GM12801 (cell line): ENCODE results near the gene FREM3.

Experiments
- CTCF ChIP-seq: IDR thresholded peaks from one replicate; pipeline ENCODE4 v1.5.1; 2011; ENCODE audit warnings: control low read depth; ENCODE audit not compliant: insufficient read length; ENCODE audit errors: extremely low read depth

FREM3 gene

DNA sequence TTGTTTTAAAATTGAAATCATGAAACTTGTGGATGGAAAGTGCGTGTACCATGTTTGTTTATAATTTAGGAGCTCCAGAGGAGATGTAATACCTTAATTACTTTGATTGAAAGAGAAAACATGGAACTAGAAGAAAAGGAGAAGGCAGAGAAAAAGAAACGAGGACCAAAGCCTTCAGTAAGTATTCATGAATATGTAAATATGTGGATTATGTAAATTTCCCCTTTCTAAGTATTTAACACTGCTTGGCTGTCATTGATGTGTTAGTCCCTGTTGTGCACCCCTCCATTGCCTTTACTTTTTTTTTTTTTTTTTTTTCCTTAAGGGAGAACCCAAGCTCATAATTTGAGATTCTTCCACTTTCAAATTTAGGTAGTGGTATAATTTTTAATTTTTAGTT, 150.5 kb downstream of the FREM3 start:
- TF ChIP-seq CTCF = no peak

GRCh38 chr4:143539670-143540023, 160.8 kb downstream of the FREM3 start:
- TF ChIP-seq CTCF = no peak

- TF ChIP-seq CTCF = no peak
Observed at GRCh38 chr4:143538979-143539669, 161.4 kb downstream of the FREM3 start.

GRCh38 chr4:143531788-143532491, 168.5 kb downstream of the FREM3 start:
- TF ChIP-seq CTCF = no peak

GRCh38 chr4:143531380-143531779, 169.1 kb downstream of the FREM3 start:
- no peak for TF ChIP-seq CTCF
